T-helper 1 cell treated with Interleukin-12 subunit alpha and Interleukin-12 subunit beta and Interleukin-4 antibody, amounts not matched to agents 30 ng/mL and 1 ng/mL, for 36 hours (primary cell): ENCODE results near the gene IL4I1. TPM values are rescaled to one million over a fixed set of nuclear protein-coding genes. Genes with fewer than 3 reads are reported as not detected.

Source experiments
- intact Hi-C: fragments of 100-400 bp; cut with micrococcal nuclease; formaldehyde crosslinking; loops from one replicate; pipeline ENCODE4 v1.15.1; 2024
- total RNA-seq: library from RNA; stranded (reverse); gene quantifications from 2 replicates; pipeline ENCODE4 v1.2.3, GENCODE V29; 2022

Gene IL4I1
- total RNA-seq, 1 donor from 2014 or later, result 10.4 TPM

DNA sequence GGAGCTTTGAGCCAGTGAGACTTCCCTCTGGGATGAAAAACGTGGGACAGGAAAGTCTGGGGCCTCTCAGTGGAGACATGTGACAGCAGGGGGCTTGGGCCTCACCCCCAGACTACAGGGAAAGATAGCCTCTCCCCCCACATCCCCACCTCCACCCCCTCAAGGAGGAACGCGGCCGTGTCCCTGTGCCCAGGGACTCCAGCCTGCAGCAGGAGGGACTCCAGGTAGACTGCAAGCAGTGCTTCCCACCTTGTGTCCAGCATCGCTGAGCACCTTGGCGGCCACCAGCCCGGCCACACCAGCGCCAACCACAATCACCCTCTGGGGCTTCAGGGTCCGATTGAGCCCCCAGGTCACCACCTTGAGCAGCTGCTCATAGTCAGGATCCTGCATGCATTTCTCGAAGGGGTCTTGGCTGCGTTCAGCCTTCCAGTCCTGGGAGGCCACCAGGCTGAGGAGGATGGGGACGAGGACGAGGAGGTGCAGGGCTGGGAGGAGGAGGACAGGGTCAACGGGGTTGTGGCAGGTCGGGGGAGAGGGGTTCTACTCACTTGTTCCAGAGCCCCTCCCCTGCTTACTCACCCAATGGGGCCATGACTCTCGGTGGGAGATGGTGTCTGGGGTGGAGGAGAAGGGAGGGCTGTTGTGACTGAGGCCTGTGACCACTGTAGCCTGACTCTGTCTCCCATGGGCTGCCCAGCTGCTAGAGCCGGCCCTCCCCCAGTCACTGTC, 955 bp downstream of the IL4I1 start:
- intact Hi-C loops, result loop anchor here (2.0 kb wide), 1 partner anchor 15 kb away; no protein-coding TSS in a partner anchor

GRCh38 chr19:49894879-49895565, 1.7 kb downstream of the IL4I1 start:
- intact Hi-C loops, result no loop called here

- intact Hi-C loops, result no loop called here
Observed at GRCh38 chr19:49894011-49894664, 2.5 kb downstream of the IL4I1 start.

DNA sequence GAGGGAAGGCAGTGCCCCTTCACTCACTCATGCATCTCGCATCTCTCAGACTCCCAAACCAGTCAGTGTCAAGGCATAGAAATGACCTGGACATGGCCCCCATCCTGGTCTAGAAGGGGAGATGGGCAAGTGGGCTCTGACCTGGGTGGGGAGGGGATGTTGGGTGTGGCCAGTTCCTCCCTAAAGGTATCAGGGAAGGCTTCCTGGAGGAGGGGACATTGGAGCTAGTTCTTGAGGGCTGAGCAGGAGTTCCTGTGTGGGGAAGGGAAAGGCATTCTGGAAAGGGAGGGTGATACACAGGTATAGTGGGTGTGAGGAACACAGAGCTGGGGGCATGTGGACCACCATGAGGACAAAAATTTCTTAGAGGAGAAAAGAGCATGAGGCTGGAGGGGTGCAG, 4.0 kb downstream of the IL4I1 start:
- intact Hi-C loops, result no loop called here

DNA sequence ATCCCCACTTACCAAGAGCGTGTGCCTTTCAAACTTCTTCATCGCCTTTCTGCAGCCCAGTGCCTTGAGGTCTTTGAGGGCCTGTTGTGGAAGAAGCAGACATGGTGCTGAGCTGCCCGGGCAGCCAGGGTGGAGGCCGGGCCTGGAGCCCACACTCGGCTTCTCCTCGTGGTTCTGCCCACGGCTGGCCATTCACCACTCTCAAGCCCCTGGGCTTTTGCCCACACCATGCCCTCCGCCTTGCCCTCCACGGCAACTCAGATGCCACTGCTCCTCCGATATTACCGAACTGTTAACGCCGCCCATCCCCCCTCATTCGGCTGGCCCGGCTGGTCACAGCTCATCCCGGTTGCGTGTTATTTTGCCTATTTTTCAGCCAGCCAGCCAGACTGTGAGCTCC, 5.3 kb downstream of the IL4I1 start:
- intact Hi-C loops, result loop anchor here (2.0 kb wide), 1 partner anchor 41 kb away; the partner anchor contains the start of gene PTOV1

- intact Hi-C loops, result loop anchor here (1.0 to 2.0 kb wide), 4 partner anchors 13 to 40 kb away; partner anchors contain the start of genes AKT1S1, ATF5, NUP62 and PNKP
Observed at GRCh38 chr19:49890349-49891311, 6.1 kb downstream of the IL4I1 start.

DNA sequence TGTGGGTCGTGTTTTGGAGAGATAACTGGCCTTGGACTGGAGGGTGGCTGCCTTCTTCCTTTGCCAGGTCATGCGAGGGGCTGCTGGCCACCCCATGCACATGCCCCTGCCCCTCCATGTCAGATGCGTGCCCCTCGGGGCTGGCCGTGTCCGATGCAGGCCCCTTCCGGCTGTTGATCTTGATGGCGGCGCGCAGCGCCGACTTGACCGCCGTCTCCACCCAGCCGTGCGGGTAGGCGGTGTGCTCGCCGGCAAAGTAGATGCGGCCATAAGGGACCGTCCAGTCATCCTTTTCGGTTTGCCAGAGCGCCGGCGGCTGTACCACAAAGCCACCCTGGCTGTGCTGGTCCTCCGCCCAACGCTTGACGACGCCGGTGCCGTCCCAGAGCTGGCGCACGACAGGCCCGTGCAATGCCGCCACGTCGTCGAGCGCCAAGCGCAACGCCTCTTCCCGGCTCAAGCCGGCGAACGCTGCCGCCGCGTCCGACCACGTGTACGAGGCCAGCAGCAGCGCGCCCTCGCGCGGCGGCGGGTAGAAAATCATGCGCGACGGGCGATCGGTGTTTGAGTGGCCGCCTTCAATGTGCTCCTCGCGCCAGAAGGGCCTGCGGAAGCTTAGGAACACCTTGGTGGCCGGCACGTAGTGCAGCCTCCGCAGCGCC, 6.9 kb downstream of the IL4I1 start:
- intact Hi-C loops, result loop anchor here (1.0 to 2.0 kb wide), 4 partner anchors 13 to 39 kb away; partner anchors contain the start of genes AKT1S1, ATF5, NUP62 and PNKP

- intact Hi-C loops, result no loop called here
Observed at GRCh38 chr19:49889038-49889686, 7.5 kb downstream of the IL4I1 start.

GRCh38 chr19:49888510-49888824, 8.2 kb downstream of the IL4I1 start:
- intact Hi-C loops, result no loop called here

GRCh38 chr19:49887665-49888509, 8.8 kb downstream of the IL4I1 start:
- intact Hi-C loops, result no loop called here

- intact Hi-C loops, result no loop called here
Observed at GRCh38 chr19:49887037-49887664, 9.5 kb downstream of the IL4I1 start.

GRCh38 chr19:49884760-49885159, 11.9 kb downstream of the IL4I1 start:
- intact Hi-C loops, result no loop called here

GRCh38 chr19:49884109-49884508, 12.6 kb downstream of the IL4I1 start:
- intact Hi-C loops, result no loop called here

DNA sequence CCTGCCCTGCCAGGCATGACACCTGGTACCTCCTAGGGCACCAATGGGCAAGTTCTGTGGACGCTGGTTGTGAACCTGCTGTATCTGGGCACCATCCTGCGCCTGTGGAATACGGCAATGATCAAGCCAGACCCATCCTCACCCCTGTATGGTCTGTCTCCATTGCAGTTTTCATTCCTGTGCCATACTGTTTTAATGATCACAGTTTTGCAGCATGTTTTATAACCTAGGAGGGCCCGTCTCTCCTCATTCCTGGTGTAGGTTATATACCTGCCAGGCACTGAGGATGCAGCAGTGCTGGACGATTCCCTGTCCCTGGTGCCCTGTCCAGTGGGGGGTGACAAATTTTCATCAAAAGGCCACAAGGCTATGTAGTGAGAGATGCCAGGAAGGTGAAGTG, 13.6 kb downstream of the IL4I1 start:
- intact Hi-C loops, result no loop called here

DNA sequence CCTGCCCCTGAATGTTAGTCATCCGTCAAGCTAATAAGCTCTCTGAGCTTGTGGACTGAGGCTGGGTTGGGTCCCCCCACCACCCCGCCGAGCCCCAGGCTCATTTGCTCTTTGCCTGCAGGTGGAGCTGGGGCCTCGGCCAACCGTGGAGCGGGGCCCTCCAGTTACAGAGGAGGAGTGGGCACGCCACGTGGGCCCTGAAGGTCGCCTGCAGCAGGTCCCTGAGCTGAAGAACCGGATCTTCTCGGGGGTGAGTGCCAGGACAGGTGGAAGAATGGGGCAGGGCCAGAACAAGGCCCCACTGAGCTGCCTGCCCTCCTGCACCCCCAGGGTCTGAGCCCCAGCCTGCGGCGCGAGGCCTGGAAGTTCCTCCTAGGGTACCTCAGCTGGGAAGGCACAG, 14.0 kb downstream of the IL4I1 start:
- intact Hi-C loops, result no loop called here

GRCh38 chr19:49881672-49882394, 14.9 kb downstream of the IL4I1 start:
- intact Hi-C loops, result no loop called here

DNA sequence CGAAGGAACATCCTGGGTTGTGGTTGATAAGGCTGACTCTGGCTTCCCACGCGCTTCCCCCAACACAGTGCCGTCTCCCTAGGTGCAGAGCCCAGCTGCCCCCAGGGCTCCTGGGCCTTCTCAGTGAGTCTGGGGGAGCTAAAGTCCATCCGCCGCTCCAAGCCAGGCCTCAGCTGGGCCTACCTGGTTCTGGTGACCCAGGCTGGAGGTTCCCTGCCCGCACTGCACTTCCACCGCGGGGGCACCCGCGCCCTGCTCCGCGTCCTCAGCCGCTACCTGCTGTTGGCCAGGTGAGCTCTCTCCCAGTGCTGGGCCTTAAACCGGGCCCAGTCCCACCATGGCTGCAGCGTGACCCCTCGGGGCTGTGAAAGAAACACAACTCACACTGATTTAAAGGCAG, 15.5 kb downstream of the IL4I1 start:
- intact Hi-C loops, result no loop called here
